GM18907 (cell line): ENCODE data around the gene AP2A1.

Experiments
- ATAC-seq: cut with Tn5 transposase; IDR thresholded peaks from one replicate; pipeline ENCODE4 v1.9.1; 2021; ENCODE audit warnings: mild to moderate bottlenecking, moderate library complexity; ENCODE audit not compliant: unreplicated experiment

AP2A1 gene

GRCh38 chr19:49852631-49853126 lies 85.9 kb downstream of the AP2A1 start:
- ATAC-seq, result no peak

- ATAC-seq, result no peak
Observed at GRCh38 chr19:49853852-49854377, 87.1 kb downstream of the AP2A1 start.

DNA sequence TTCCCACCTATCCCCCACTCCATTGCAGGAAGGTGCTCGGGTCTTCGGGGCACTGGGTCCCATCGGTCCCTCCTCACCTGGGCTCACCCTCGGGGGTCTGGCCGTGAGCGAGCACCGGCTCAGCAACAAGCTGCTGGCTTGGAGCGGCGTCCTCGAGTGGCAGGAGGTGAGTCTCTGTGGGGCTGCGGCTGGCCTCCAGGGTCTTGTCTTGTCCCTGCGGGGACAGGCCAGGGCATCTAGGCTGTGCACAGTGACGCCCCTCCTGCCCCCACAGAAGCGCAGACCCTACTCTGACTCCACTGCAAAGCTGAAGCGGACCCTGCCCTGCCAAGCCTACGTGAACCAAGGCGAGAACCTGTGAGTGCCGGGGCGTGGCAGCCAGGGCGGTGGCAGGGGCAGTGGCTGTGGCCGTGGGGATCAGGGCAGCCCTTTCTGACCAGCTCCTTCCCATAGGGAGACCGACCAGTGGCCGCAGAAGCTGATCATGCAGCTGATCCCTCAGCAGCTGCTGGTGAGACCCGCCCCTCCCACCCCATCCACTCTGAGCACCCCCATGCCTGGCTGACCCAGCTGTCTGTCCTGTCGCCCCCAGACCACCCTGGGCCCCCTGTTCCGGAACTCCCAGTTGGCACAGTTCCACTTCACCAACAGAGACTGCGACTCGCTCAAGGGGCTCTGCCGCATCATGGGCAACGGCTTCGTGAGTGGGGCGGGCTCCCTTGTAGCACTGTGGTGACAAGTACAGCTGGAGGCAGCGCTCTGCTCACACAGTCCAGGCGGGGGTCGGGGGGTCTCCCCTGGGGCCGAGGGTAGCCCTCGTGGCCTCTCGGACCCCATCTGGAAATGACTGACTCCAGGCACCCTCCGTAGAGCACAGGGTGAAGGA lies 87.8 kb downstream of the AP2A1 start:
- ATAC-seq, result no peak

- no peak for ATAC-seq
Observed at GRCh38 chr19:49855277-49855675, 88.5 kb downstream of the AP2A1 start.

GRCh38 chr19:49855676-49856573 lies 89.1 kb downstream of the AP2A1 start:
- no peak for ATAC-seq

DNA sequence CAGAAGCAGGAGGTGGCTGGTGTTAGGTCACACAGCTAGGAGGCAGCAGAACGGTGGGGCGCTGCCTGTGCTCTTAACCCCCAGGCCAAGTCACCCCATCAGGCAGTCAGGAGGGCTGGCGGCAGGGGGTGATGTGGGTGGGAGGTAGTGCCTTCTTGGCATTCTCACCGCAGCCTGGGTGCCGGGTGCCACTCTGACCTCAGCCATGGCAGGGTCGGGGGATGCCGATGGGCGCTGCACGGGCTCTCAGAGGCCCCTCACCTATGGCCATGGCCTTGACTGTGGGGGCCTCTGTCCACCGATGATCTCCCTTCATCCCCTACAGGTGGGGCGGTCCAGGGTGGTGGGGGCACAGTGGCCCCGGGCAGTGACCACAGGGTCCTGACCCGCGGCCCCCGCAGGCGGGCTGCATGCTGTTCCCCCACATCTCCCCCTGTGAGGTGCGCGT lies 89.8 kb downstream of the AP2A1 start:
- no peak for ATAC-seq
